HEK293 (cell line): Measurements from ENCODE around the gene UTP25.

Experiments
- CTCF ChIA-PET: fragments of 350-600 bp; formaldehyde crosslinking; extraction: SDS; loops from one replicate; lab custom pipeline; 2021; ENCODE audit warnings: antibody characterized with exemption; lab: Yijun Ruan, JAX
- POLR2A ChIA-PET: fragments of 300-600 bp; formaldehyde crosslinking; extraction: SDS; loops from one replicate; lab custom pipeline; 2020; ENCODE audit warnings: antibody characterized with exemption, inconsistent platforms; lab: Yijun Ruan, JAX
- H3K27ac ChIP-seq: fragments of 200-500 bp; sonication (Bioruptor generic); 2 replicates; pipeline ENCODE4 v1.5.1; 2014; ENCODE audit warnings: low read depth, low read length, control low read depth, inconsistent platforms; ENCODE audit errors: extremely low read depth
- H3K36me3 ChIP-seq, 2 experiments: fragments of 200-500 bp in 1 of 2; sonication (Bioruptor generic) in 1 of 2; 1 replicate in 1 of 2; 2 replicates in 1 of 2; pipeline ENCODE4 v1.5.1; 2014 to 2017; ENCODE audit warnings: inconsistent platforms in 2 of 2, low read length in 2 of 2; ENCODE audit not compliant: control insufficient read depth in 2 of 2, insufficient read depth in 1 of 2
- H3K4me1 ChIP-seq: fragments of 200-500 bp; sonication (Bioruptor generic); 2 replicates; pipeline ENCODE4 v1.5.1; 2014; ENCODE audit warnings: mild to moderate bottlenecking, low read length, inconsistent platforms; ENCODE audit not compliant: control insufficient read depth, insufficient read depth
- H3K4me3 ChIP-seq: 2 replicates; pipeline ENCODE4 v1.5.1; 2011; ENCODE audit warnings: low read depth, mild to moderate bottlenecking, control low read depth, low read length, moderate library complexity
- H3K9me3 ChIP-seq: fragments of 200-500 bp; sonication (Bioruptor generic); 2 replicates; pipeline ENCODE4 v1.5.1; 2014; ENCODE audit warnings: low read depth, low read length, inconsistent platforms; ENCODE audit not compliant: control insufficient read depth, insufficient read depth
- HOXA7 ChIP-seq: sonication (generic); formaldehyde crosslinking; IDR thresholded peaks from 2 replicates; pipeline ENCODE4 v1.8.1; 2022; ENCODE audit warnings: missing genetic modification reagents, borderline replicate concordance
- OVOL3 ChIP-seq: fragments of 450-650 bp; formaldehyde crosslinking; IDR thresholded peaks from 2 replicates; pipeline ENCODE4 v1.5.1; 2016; ENCODE audit warnings: missing biosample characterization, missing genetic modification characterization
- SCRT2 ChIP-seq: fragments of 450-650 bp; formaldehyde crosslinking; IDR thresholded peaks from 2 replicates; pipeline ENCODE4 v1.5.1; 2016; ENCODE audit warnings: missing biosample characterization, missing genetic modification characterization
- ZBTB48 ChIP-seq: fragments of 450-650 bp; formaldehyde crosslinking; IDR thresholded peaks from 2 replicates; pipeline ENCODE4 v1.5.1; 2016; ENCODE audit warnings: missing biosample characterization, missing genetic modification characterization
- ZBTB8A ChIP-seq: fragments of 450-650 bp; formaldehyde crosslinking; IDR thresholded peaks from 2 replicates; pipeline ENCODE4 v1.5.1; 2016; ENCODE audit warnings: missing biosample characterization, missing genetic modification characterization
- ZFHX2 ChIP-seq: fragments of 450-650 bp; formaldehyde crosslinking; conservative IDR thresholded peaks from 2 replicates; pipeline ENCODE4 v1.5.1; 2016; ENCODE audit warnings: missing biosample characterization, missing genetic modification characterization
- ZFP3 ChIP-seq: fragments of 450-650 bp; formaldehyde crosslinking; IDR thresholded peaks from 2 replicates; pipeline ENCODE4 v1.5.1; 2016; ENCODE audit warnings: low read depth, missing biosample characterization, missing genetic modification characterization
- ZFP41 ChIP-seq: fragments of 450-650 bp; formaldehyde crosslinking; IDR thresholded peaks from 2 replicates; pipeline ENCODE4 v1.5.1; 2016; ENCODE audit warnings: missing biosample characterization, missing genetic modification characterization, borderline replicate concordance
- ZNF140 ChIP-seq: fragments of 450-650 bp; formaldehyde crosslinking; IDR thresholded peaks from 2 replicates; pipeline ENCODE4 v1.5.1; 2016; ENCODE audit warnings: missing biosample characterization, missing genetic modification characterization
- ZNF146 ChIP-seq: fragments of 450-650 bp; formaldehyde crosslinking; IDR thresholded peaks from 2 replicates; pipeline ENCODE4 v1.5.1; 2016; ENCODE audit warnings: missing biosample characterization, missing genetic modification characterization
- ZNF311 ChIP-seq: fragments of 450-650 bp; formaldehyde crosslinking; IDR thresholded peaks from 2 replicates; pipeline ENCODE4 v1.5.1; 2017; ENCODE audit warnings: missing biosample characterization, missing genetic modification characterization, borderline replicate concordance
- ZNF350 ChIP-seq: fragments of 450-650 bp; formaldehyde crosslinking; IDR thresholded peaks from 2 replicates; pipeline ENCODE4 v1.5.0; 2017; ENCODE audit warnings: missing biosample characterization, mild to moderate bottlenecking, missing genetic modification characterization
- ZNF404 ChIP-seq: fragments of 450-650 bp; formaldehyde crosslinking; IDR thresholded peaks from 2 replicates; pipeline ENCODE4 v1.5.1; 2017; ENCODE audit warnings: missing biosample characterization, missing genetic modification characterization
- ZNF629 ChIP-seq: fragments of 450-650 bp; formaldehyde crosslinking; IDR thresholded peaks from 2 replicates; pipeline ENCODE4 v1.5.1; 2017; ENCODE audit warnings: missing biosample characterization, missing genetic modification characterization
- TF ChIP-seq, protein P1 (sequence below): fragments of 450-650 bp; formaldehyde crosslinking; IDR thresholded peaks from 2 replicates; pipeline ENCODE4 v1.5.1; 2016; ENCODE audit warnings: missing biosample characterization, missing genetic modification characterization, borderline replicate concordance
- TF ChIP-seq, protein P2 (sequence below): IDR thresholded peaks from 2 replicates; pipeline ENCODE4 v1.6.1; 2011; ENCODE audit warnings: mild to moderate bottlenecking, low read depth, low read length, borderline replicate concordance
- TF ChIP-seq, protein P3 (sequence below): fragments of 450-650 bp; formaldehyde crosslinking; IDR thresholded peaks from 2 replicates; pipeline ENCODE4 v1.5.1; 2016; ENCODE audit warnings: missing biosample characterization, missing genetic modification characterization
- TF ChIP-seq, protein P4 (sequence below): fragments of 450-650 bp; formaldehyde crosslinking; IDR thresholded peaks from 2 replicates; pipeline ENCODE4 v1.5.1; 2016; ENCODE audit warnings: missing biosample characterization, missing genetic modification characterization, low read depth
- TF ChIP-seq, protein P5 (sequence below): fragments of 450-650 bp; formaldehyde crosslinking; IDR thresholded peaks from 2 replicates; pipeline ENCODE4 v1.5.0; 2017; ENCODE audit warnings: missing biosample characterization, missing genetic modification characterization, borderline replicate concordance

Gene UTP25

DNA sequence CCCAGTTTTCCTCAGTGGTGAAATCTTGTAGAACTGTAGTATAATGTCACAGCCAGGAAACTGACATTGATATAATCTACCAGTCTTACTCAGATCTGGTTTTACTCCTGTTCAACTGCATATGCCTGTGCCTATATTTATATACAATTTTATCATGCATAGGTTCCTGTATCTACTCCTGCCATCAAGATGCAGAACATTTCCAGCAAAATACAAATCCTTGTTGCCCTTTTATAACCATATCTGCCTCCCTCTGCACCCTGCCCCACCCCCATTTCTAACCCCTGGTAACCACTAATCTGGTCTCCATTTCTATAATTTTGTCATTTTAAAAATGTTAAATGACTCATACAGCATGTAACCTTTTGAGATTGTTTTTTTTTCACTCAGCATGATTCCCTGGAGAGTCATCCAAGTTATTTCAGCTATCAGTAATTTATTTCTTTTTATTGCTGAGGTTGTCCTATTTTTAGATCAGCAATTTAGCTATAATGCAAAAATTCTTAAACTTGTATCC lies 8.1 kb downstream of the UTP25 start:
- Histone ChIP-seq H3K36me3 (peaks cover 58 to 96% of the 10 kb centered on the region in 2 experiments), H3K4me1 (no peaks in the 10 kb centered on the region), H3K4me3 (no peak overlapping the region), H3K27ac (no peak overlapping the region), H3K9me3 (no peaks in the 10 kb centered on the region)
- ChIA-PET CTCF (interaction anchor here (0.5 to 1.6 kb wide), 4 partner anchors 11 to 50 kb away, joined by 3 to 7 read pairs (median 4); no protein-coding TSS in a partner anchor), POLR2A (no interaction called here)
- no peak for TF ChIP-seq ZFP3
- TF ChIP-seq, protein P1, sequence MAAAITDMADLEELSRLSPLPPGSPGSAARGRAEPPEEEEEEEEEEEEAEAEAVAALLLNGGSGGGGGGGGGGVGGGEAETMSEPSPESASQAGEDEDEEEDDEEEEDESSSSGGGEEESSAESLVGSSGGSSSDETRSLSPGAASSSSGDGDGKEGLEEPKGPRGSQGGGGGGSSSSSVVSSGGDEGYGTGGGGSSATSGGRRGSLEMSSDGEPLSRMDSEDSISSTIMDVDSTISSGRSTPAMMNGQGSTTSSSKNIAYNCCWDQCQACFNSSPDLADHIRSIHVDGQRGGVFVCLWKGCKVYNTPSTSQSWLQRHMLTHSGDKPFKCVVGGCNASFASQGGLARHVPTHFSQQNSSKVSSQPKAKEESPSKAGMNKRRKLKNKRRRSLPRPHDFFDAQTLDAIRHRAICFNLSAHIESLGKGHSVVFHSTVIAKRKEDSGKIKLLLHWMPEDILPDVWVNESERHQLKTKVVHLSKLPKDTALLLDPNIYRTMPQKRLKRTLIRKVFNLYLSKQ, result no peak
- TF ChIP-seq, protein P2, sequence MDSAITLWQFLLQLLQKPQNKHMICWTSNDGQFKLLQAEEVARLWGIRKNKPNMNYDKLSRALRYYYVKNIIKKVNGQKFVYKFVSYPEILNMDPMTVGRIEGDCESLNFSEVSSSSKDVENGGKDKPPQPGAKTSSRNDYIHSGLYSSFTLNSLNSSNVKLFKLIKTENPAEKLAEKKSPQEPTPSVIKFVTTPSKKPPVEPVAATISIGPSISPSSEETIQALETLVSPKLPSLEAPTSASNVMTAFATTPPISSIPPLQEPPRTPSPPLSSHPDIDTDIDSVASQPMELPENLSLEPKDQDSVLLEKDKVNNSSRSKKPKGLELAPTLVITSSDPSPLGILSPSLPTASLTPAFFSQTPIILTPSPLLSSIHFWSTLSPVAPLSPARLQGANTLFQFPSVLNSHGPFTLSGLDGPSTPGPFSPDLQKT, result no peak
- no peak for TF ChIP-seq ZBTB48 (tag by site-specific recombination)
- no peak for TF ChIP-seq ZNF629
- no peak for TF ChIP-seq ZFP41 (tag by site-specific recombination)
- TF ChIP-seq, protein P3, sequence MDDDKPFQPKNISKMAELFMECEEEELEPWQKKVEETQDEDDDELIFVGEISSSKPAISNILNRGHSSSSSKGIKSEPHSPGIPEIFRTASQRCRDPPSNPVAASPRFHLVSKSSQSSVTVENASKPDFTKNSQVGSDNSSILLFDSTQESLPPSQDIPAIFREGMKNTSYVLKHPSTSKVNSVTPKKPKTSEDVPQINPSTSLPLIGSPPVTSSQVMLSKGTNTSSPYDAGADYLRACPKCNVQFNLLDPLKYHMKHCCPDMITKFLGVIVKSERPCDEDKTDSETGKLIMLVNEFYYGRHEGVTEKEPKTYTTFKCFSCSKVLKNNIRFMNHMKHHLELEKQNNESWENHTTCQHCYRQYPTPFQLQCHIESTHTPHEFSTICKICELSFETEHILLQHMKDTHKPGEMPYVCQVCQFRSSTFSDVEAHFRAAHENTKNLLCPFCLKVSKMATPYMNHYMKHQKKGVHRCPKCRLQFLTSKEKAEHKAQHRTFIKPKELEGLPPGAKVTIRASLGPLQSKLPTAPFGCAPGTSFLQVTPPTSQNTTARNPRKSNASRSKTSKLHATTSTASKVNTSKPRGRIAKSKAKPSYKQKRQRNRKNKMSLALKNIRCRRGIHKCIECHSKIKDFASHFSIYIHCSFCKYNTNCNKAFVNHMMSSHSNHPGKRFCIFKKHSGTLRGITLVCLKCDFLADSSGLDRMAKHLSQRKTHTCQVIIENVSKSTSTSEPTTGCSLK (tag by site-specific recombination), result no peak
- TF ChIP-seq SCRT2 (tag by site-specific recombination), result no peak
- TF ChIP-seq, protein P4, sequence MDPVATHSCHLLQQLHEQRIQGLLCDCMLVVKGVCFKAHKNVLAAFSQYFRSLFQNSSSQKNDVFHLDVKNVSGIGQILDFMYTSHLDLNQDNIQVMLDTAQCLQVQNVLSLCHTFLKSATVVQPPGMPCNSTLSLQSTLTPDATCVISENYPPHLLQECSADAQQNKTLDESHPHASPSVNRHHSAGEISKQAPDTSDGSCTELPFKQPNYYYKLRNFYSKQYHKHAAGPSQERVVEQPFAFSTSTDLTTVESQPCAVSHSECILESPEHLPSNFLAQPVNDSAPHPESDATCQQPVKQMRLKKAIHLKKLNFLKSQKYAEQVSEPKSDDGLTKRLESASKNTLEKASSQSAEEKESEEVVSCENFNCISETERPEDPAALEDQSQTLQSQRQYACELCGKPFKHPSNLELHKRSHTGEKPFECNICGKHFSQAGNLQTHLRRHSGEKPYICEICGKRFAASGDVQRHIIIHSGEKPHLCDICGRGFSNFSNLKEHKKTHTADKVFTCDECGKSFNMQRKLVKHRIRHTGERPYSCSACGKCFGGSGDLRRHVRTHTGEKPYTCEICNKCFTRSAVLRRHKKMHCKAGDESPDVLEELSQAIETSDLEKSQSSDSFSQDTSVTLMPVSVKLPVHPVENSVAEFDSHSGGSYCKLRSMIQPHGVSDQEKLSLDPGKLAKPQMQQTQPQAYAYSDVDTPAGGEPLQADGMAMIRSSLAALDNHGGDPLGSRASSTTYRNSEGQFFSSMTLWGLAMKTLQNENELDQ (tag by site-specific recombination), result no peak
- TF ChIP-seq ZNF311 (tag by site-specific recombination), result no peak
- TF ChIP-seq ZNF404, result no peak
- TF ChIP-seq, protein P5, sequence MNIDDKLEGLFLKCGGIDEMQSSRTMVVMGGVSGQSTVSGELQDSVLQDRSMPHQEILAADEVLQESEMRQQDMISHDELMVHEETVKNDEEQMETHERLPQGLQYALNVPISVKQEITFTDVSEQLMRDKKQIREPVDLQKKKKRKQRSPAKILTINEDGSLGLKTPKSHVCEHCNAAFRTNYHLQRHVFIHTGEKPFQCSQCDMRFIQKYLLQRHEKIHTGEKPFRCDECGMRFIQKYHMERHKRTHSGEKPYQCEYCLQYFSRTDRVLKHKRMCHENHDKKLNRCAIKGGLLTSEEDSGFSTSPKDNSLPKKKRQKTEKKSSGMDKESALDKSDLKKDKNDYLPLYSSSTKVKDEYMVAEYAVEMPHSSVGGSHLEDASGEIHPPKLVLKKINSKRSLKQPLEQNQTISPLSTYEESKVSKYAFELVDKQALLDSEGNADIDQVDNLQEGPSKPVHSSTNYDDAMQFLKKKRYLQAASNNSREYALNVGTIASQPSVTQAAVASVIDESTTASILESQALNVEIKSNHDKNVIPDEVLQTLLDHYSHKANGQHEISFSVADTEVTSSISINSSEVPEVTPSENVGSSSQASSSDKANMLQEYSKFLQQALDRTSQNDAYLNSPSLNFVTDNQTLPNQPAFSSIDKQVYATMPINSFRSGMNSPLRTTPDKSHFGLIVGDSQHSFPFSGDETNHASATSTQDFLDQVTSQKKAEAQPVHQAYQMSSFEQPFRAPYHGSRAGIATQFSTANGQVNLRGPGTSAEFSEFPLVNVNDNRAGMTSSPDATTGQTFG (tag by site-specific recombination), result no peak
- no peak for TF ChIP-seq OVOL3 (tag by site-specific recombination)
- TF ChIP-seq ZNF140 (tag by site-specific recombination), result no peak
- TF ChIP-seq ZNF350 (tag by site-specific recombination), result no peak
- TF ChIP-seq ZBTB8A (tag by site-specific recombination), result no peak
- TF ChIP-seq ZFHX2 (tag by site-specific recombination), result no peak
- no peak for TF ChIP-seq ZNF146
- TF ChIP-seq HOXA7 (CRISPR knock-in tag), result no peak
